Activated naive CD8-positive, alpha-beta T cell treated with anti-CD3 and anti-CD28 coated beads, Interleukin-2, amount 10 ng/mL, durations not matched to agents 7 days and 5 days (primary cell): Measurements from ENCODE around the gene LLGL2. TPM values are rescaled to one million over a fixed set of nuclear protein-coding genes. Genes with fewer than 3 reads are reported as not detected.
A peak's percentile ranks its signal among the peaks of the same experiment; 100 is the strongest.

ENCODE experiments used
- ATAC-seq: fragments of 150-1000 bp; cut with Tn5 transposase; one replicate; pipeline ENCODE4 v1.10.0; 2021; ENCODE audit warnings: low read depth, moderate library complexity
- POLR2A ChIA-PET: fragments of 350-600 bp; sonication (Branson Sonifier 250); formaldehyde crosslinking; loops from one replicate; lab custom pipeline; 2021; ENCODE audit warnings: antibody characterized with exemption; lab: Charles Lee
- DNase-seq: peaks from one replicate; pipeline ENCODE4 v3.0.0; 2021
- H3K27ac Mint-ChIP-seq: one replicate; pipeline ENCODE4 v1.8.0; 2022; ENCODE audit warnings: mild to moderate bottlenecking, mixed read lengths
- H3K27me3 Mint-ChIP-seq: one replicate; pipeline ENCODE4 v1.8.0; 2022; ENCODE audit warnings: mild to moderate bottlenecking, moderate library complexity, mixed read lengths
- H3K36me3 Mint-ChIP-seq: one replicate; pipeline ENCODE4 v1.8.0; 2021; ENCODE audit warnings: mild to moderate bottlenecking, mixed read lengths
- H3K4me1 Mint-ChIP-seq: one replicate; pipeline ENCODE4 v1.8.0; 2021; ENCODE audit warnings: mixed read lengths
- H3K4me3 Mint-ChIP-seq: one replicate; pipeline ENCODE4 v1.8.0; 2022; ENCODE audit warnings: mild to moderate bottlenecking, moderate library complexity, mixed read lengths
- H3K9me3 Mint-ChIP-seq: one replicate; pipeline ENCODE4 v1.8.0; 2021; ENCODE audit warnings: mixed read lengths
- total RNA-seq, 2 experiments: library from RNA; stranded (reverse); gene quantifications; one replicate each; pipeline ENCODE4 v1.2.3, GENCODE V29; 2021

Gene LLGL2
- total RNA-seq, 2 experiments from 2014 or later, result 36.9 to 37.2 TPM

DNA sequence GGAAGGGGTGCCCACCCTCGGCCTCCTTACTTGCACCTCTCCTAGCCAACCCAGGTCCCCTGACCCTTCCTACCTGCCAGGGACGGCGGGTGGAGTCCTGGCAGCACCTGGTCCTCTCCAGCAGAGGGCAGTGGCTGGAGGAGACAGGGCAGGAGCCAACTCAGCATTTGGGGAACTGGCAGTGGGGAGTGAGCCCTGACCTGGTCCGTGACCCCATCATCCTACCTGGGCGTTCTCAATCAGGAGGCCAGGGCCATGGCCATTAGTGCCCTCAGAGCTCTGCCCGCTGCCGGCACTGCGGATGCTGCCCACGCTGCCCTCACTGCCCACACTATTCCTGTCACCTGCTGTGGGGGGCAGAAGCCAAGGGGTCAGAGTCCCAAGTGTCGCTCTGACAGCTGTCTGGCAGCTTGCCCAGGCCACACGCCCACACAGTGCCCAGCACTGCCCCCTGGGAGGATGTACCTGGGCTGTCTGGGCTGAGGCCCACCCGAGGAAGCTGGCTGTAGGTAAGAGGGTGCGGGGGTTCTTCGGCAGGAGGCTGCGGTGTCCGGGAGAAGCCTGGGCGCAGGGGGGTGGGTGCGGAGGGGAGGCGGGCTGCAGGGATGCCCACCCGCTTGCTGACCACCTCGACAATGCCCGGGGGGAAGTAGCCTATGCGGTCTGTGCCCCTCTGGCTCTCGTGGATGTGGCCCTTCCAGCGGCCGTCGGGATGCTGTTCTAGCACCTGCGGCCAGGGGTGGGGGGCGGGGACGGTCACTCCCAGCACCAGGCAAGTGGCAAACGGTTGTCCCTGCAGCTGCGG is 20.9 kb upstream of the LLGL2 start:
- Mint-ChIP-seq H3K27me3 (no peaks in the 10 kb centered on the region), H3K27ac (no peak overlapping the region), H3K4me3 (no peak overlapping the region), H3K4me1 (no peaks in the 10 kb centered on the region), H3K9me3 (no peaks in the 10 kb centered on the region), H3K36me3 (no peaks in the 10 kb centered on the region)
- DNase-seq, result no peak
- POLR2A ChIA-PET, result interaction anchor here (1.2 kb wide), 1 partner anchor 48 kb away, joined by 4 read pairs; the partner anchor contains the start of gene TMEM94
- ATAC-seq, result peak; percentile 39

DNA sequence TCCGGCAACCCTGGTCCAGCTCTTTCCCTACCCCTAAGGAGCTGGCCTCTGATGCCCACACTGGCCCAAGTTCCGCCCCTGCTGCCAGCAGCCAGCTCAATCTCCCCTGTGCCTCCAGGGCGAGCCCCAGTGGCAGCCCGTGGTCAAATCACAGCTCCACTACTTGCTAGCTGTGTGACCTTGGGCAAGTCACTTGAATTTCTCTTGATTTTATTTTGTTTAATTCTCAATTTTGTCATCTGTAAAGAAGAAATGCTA is 20.4 kb upstream of the LLGL2 start:
- no peaks in the 10 kb centered on the region for H3K27me3 Mint-ChIP-seq
- DNase-seq (no peak), ATAC-seq (no peak)
- POLR2A ChIA-PET, result interaction anchor here (1.2 kb wide), 2 partner anchors 11 to 49 kb away, joined by 3 to 4 read pairs; partner anchors contain the start of genes TMEM94 and TSEN54
- no peak overlapping the region for H3K27ac Mint-ChIP-seq
- no peak overlapping the region for H3K4me3 Mint-ChIP-seq
- no peaks in the 10 kb centered on the region for H3K9me3 Mint-ChIP-seq
- no peaks in the 10 kb centered on the region for H3K4me1 Mint-ChIP-seq
- no peaks in the 10 kb centered on the region for H3K36me3 Mint-ChIP-seq

DNA sequence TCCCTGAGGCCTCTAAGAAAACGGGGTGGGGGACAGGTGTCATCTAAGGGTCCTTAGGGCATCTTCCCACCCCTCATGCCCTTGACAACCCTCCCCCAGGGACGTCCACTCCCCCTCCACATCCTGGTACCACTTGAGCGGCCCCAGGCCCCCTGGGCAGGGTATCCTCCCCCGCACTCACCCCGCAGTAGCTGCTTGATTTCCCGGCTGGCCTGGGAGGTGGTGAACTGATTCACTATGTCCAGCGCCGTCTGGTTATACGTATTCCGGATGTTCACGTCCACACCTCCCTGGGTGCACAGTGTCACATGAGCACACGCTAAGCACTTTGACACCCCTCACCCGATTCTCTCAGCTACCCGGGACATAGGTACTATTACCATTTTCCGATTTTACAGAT is 19.9 kb upstream of the LLGL2 start:
- Mint-ChIP-seq H3K27me3 (no peaks in the 10 kb centered on the region), H3K4me1 (no peaks in the 10 kb centered on the region), H3K9me3 (no peaks in the 10 kb centered on the region), H3K27ac (no peak overlapping the region), H3K4me3 (no peak overlapping the region), H3K36me3 (no peaks in the 10 kb centered on the region)
- ATAC-seq, result no peak
- no peak for DNase-seq
- POLR2A ChIA-PET, result interaction anchor here (0.6 to 1.2 kb wide), 2 partner anchors 11 to 36 kb away, joined by 3 to 8 read pairs; partner anchors contain the start of gene TSEN54

DNA sequence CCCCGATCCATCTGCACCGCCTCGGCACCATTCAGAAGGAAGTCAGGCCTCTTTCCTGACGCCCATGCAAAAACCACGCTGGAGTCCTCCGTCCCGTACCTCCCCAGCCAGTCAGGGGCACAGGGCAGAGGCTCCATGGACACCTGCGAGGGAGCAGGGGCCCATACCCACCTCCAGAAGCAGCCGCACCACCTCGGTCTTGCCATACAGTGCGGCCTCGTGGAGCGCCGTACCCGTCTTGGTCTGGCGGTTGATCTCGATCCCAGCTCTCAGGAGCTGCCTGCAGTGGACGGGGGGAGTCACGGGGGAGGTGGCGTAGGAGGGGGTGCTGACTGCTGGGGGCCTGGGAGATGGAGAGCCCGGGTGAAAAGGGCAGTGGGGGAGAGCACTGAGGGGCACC is 19.4 kb upstream of the LLGL2 start:
- H3K36me3 Mint-ChIP-seq, result no peaks in the 10 kb centered on the region
- POLR2A ChIA-PET, result interaction anchor here (0.6 to 1.2 kb wide), 2 partner anchors 10 to 36 kb away, joined by 3 to 8 read pairs; partner anchors contain the start of gene TSEN54
- H3K4me1 Mint-ChIP-seq, result no peaks in the 10 kb centered on the region
- DNase-seq, result no peak
- no peak for ATAC-seq
- no peaks in the 10 kb centered on the region for H3K27me3 Mint-ChIP-seq
- no peaks in the 10 kb centered on the region for H3K9me3 Mint-ChIP-seq
- no peak overlapping the region for H3K4me3 Mint-ChIP-seq
- no peak overlapping the region for H3K27ac Mint-ChIP-seq

DNA sequence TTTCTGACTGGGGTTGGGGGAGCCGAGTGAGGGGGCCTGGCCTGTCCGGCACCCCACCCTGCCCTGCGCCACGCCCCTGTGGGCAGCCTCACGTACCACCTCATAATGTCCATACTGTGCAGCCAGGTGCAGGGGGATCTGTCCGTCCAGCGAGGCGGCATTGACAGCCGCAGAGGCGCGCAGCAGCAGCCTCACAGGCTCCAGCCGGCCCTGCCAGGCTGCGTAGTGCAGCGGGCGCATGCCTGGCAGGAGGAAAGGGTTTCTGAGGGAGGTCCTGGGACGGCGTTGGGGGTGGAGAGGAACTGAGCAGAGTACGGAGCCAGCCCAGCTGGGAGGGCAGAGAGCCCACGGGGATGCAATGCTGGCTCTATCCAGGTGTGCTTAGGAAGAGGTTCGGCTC is 18.6 kb upstream of the LLGL2 start:
- Mint-ChIP-seq H3K9me3 (no peaks in the 10 kb centered on the region), H3K4me1 (no peaks in the 10 kb centered on the region), H3K27ac (no peak overlapping the region), H3K4me3 (no peak overlapping the region), H3K27me3 (no peaks in the 10 kb centered on the region), H3K36me3 (no peaks in the 10 kb centered on the region)
- DNase-seq (no peak), ATAC-seq (no peak)
- POLR2A ChIA-PET, result no interaction called here

DNA sequence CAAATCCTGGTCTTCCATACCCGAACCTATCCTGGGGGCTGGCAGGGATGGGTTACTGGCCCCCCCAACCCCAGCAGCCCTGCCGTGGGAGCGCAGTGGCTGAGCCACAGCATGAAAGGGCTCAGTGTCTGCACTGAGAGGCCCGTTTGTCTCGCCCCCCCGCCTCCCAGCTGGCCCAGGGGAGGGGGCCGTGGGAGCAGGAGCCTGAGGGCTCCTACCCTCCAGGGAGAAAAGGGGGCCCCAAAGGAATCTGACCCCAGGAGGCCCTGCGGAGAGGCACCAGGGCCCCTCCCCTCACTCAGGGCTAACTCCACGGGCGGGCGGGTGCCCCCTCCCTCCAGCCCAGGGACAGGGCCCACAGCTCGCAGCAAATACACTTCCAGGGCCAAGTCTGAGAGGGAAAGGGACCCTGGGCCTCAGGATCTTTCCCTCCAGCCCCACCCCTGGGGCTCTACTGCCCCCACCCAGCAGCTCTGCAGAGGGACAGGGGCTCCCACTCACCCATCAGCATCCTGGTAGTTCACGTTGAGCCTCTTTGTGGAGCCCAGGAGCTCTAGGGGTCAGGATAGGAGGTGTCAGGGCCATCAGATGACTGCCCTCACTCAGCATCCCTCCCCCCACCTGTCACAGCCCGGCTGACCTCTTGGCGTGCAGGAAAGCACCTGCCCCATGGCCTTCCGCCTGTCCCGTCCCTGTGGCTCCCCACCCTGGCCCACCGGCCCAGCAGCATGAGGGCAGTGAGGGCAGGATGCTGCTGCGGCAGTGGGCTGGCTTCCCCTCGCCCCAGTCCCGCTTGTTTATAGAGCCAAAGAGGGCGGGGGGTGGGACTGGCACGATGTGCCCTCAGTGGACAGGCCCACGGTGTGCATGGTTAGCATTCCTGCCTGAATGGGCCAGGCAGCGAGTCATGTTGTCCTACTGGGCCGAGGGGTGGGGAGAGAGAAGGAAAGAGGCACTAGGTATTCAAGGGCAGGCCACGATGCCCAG is 17.5 kb upstream of the LLGL2 start:
- Mint-ChIP-seq H3K36me3 (no peaks in the 10 kb centered on the region), H3K9me3 (no peaks in the 10 kb centered on the region)
- POLR2A ChIA-PET, result interaction anchor here (1.4 kb wide), 1 partner anchor 20 kb away, joined by 4 read pairs; no protein-coding TSS in a partner anchor

DNA sequence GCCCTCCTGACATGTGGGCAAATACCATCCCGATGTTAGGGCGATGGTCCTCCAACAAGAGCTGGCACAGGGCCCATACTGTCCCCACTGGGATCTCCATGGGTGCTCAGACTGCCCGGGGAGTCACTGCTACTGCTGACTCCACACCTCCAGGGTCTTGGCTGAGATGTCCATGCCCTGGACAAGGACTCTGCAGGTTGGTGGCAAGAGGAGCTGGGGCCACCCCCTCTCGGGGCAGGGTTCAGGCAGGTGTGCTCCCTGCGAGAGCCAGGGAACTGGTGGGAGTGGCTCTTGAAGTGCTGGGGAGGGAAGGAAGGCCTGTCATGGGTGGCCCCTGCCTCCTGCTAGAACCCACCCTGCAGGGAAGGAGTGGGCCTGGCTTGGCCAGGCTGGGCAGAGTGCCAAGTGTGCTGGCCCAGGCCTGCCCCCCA is 16.6 kb upstream of the LLGL2 start:
- no peaks in the 10 kb centered on the region for H3K36me3 Mint-ChIP-seq
- ATAC-seq (no peak), DNase-seq (no peak)
- no peaks in the 10 kb centered on the region for H3K4me1 Mint-ChIP-seq
- H3K4me3 Mint-ChIP-seq, result no peak overlapping the region
- H3K27me3 Mint-ChIP-seq, result peaks cover 5% of the 10 kb centered on the region
- POLR2A ChIA-PET, result interaction anchor here (1.4 kb wide), 1 partner anchor 21 kb away, joined by 4 read pairs; no protein-coding TSS in a partner anchor
- no peak overlapping the region for H3K27ac Mint-ChIP-seq
- H3K9me3 Mint-ChIP-seq, result no peaks in the 10 kb centered on the region

More for the DNA sequence above, 17.5 kb upstream of the LLGL2 start:
- Mint-ChIP-seq H3K27me3 (no peaks in the 10 kb centered on the region), H3K4me3 (no peak overlapping the region), H3K27ac (no peak overlapping the region), H3K4me1 (no peaks in the 10 kb centered on the region)
- no peak for DNase-seq
- ATAC-seq, result no peak

DNA sequence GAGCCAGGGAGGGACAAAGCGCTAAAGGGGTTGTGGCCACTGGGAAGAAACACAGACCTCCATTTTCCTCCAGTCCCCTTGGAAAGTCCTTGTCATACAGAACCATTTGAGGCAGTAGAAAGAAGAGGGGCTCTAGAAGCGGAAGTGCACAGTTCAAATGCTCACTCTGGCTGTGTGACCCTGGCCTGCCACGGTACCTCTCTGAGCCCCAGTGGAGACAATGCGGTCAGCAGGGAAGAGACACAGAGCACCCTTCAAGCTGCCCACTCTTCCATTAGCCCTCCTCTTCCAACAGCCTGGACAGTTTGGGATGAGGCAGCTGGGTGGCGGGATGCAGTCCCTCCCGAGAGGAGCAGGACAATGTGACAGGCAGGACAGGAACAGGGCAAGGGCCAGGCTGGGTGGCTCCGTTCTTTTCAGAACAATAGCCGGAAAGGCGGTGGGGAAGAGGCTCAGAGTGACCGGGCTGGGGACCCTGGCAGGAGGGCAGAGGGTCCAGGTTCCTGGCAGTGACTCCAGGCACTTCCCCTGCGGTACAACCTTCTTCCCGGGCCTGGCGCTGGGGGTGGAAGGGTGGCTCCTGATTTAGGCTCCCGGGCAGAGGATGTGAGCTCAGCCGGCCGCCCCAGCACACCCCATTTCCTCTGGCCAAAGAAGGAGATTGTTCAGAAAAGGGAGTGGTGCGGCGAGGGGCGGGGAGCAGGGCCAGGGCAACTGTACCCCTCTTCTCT is 15.8 kb upstream of the LLGL2 start:
- no peak overlapping the region for H3K4me3 Mint-ChIP-seq
- peaks cover 7% of the 10 kb centered on the region for H3K27me3 Mint-ChIP-seq
- H3K36me3 Mint-ChIP-seq, result no peaks in the 10 kb centered on the region
- ATAC-seq (no peak), DNase-seq (no peak)
- no peaks in the 10 kb centered on the region for H3K4me1 Mint-ChIP-seq
- no peak overlapping the region for H3K27ac Mint-ChIP-seq
- no peaks in the 10 kb centered on the region for H3K9me3 Mint-ChIP-seq
- POLR2A ChIA-PET, result interaction anchor here (1.4 kb wide), 1 partner anchor 22 kb away, joined by 4 read pairs; no protein-coding TSS in a partner anchor

DNA sequence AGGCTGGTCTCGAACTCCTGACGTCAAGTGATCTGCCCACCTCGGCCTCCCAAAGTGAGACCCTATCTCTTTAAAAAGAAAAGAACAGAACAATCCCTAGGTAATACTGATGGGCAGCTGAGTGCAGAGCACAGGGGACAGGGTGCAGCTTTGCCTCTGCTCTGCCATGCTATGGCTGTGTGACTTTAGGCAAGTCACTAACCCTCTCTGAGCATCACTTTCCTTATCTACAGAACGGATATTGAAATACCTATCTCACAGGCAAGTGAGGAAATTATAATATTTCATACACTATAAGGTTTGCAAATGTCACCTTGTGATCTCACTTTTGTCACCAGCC is 14.3 kb upstream of the LLGL2 start:
- POLR2A ChIA-PET, result no interaction called here

DNA sequence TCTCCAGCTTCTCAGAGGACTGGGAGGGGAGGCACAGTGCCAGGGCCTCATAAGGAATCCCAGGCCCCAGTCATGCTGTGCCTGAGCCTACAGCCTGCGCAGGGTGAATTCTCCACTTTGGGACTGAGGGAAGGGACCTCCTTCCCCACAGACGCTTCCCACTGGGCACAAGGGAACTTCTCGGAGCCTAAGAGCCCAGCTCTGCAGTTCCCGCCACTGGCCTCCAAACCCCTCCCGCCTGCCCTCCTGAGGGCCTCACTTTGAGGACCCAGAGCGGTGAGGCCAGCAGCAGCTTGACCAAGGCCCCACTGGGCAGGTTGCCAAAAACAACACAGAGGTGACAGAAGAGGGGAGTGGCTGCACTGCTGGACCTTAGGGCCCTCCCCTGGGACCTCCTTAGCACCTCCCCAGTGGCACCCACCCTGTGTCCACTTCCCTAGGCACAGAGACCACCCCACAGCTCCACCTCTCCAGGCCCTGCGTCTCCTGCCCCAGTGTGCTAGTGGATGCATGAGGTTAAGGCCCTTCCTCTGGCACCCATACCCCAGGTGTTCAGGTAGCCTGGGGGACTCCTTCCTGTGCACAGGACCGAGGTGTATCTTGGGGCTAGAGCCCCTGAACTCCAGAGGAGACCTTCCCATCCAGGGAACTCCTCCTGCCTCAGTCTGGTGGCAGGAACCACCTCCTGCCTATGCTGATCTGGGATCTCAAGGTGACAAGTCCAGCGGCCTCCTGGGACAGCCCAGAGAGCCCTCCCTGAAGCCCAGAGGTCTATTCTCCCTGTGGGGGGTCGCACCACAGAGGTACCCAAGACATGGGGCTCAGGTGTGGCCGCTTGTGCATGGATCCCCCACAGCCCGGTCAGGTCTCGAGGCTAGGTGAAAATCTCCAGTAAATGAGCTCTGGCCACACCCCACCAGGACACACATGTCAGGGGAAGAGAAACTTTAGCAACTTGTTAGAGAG is 13.6 kb upstream of the LLGL2 start:
- H3K27ac Mint-ChIP-seq, result no peak overlapping the region
- no peak for DNase-seq
- POLR2A ChIA-PET, result interaction anchor here (2.0 kb wide), 1 partner anchor 24 kb away, joined by 5 read pairs; no protein-coding TSS in a partner anchor
- H3K4me1 Mint-ChIP-seq, result no peaks in the 10 kb centered on the region
- no peak overlapping the region for H3K4me3 Mint-ChIP-seq
- no peaks in the 10 kb centered on the region for H3K9me3 Mint-ChIP-seq
- no peaks in the 10 kb centered on the region for H3K36me3 Mint-ChIP-seq
- no peak for ATAC-seq
- peaks cover 7% of the 10 kb centered on the region for H3K27me3 Mint-ChIP-seq

More for the DNA sequence above, 14.3 kb upstream of the LLGL2 start:
- Mint-ChIP-seq H3K36me3 (no peaks in the 10 kb centered on the region), H3K27me3 (peaks cover 7% of the 10 kb centered on the region), H3K27ac (no peak overlapping the region), H3K4me1 (no peaks in the 10 kb centered on the region), H3K9me3 (no peaks in the 10 kb centered on the region), H3K4me3 (no peak overlapping the region)
- DNase-seq, result no peak
- no peak for ATAC-seq

DNA sequence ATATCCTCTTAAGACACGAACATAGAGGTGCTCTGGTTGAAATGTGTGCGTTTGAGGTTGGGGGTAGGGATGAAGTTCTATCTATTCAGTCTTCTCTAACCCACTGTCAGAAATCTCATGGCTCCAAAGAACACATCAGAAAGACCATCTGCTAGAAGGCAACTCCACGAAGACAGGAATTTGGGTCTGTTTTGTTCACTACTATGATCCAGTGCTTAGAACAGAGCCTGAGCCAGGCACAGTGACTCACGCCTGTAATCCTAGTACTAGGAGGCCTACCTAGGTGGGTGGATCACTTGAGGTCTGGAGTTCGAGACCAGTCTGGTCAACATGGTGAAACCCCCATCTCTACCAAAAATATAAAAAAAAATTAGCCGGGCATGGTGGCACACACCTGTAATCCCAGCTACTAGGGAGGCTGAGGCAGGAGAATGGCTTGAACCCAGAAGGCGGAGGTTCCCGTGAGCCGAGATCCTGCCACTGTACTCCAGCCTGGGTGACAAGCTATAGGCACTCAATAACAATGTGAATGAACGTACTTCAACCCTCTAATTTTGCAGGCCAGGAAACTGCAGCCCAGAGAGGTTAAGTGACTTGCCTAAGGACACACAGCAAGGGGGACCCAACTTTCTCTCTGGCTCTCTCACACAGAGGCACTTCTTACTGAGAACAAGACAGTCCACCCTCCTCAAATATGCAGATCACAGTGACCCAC is 12.4 kb upstream of the LLGL2 start:
- peaks cover 11% of the 10 kb centered on the region for H3K4me1 Mint-ChIP-seq
- H3K36me3 Mint-ChIP-seq, result no peaks in the 10 kb centered on the region
- ATAC-seq, result no peak
- H3K4me3 Mint-ChIP-seq, result no peak overlapping the region
- POLR2A ChIA-PET, result interaction anchor here (0.6 to 2.0 kb wide), 3 partner anchors 26 to 88 kb away, joined by 3 to 5 read pairs (median 3); no protein-coding TSS in a partner anchor
- peaks cover 7% of the 10 kb centered on the region for H3K27me3 Mint-ChIP-seq
- H3K9me3 Mint-ChIP-seq, result no peaks in the 10 kb centered on the region
- no peak overlapping the region for H3K27ac Mint-ChIP-seq
- DNase-seq, result no peak
